Esophagus squamous epithelium (tissue), 4 donors: ENCODE measurements around the gene CITED2.

Experiments used
- CTCF ChIP-seq, 6 experiments: fragments of 450-650 bp in 4 of 6; fragments of 200-600 bp in 2 of 6; sonication (generic) in 2 of 6; IDR thresholded peaks; one replicate each; pipeline ENCODE4 v1.5.1; 2016 to 2019; ENCODE audit warnings: antibody characterized with exemption in 6 of 6, mild to moderate bottlenecking in 4 of 6, moderate library complexity in 4 of 6
- POLR2A ChIP-seq, 4 donors: fragments of 450-650 bp; IDR thresholded peaks; one replicate each; pipeline ENCODE4 v1.6.1; 2017; ENCODE audit warnings: antibody characterized with exemption in 4 of 4, mild to moderate bottlenecking in 4 of 4, moderate library complexity in 3 of 4

GRCh38 chr6:139354189-139354588 lies 20.3 kb downstream of the CITED2 start:
- TF ChIP-seq CTCF (IDR thresholded peaks at IDR 0.05) = no peak
- no peak for TF ChIP-seq POLR2A (IDR thresholded peaks at IDR 0.05)
